Hepatocyte (in vitro differentiated cells): ENCODE results near the gene ARHGAP15.

ENCODE experiments used
- CTCF ChIP-seq: fragments of 200-600 bp; sonication (generic); IDR thresholded peaks from 2 replicates; pipeline ENCODE4 v1.5.1; 2016; ENCODE audit warnings: antibody characterized with exemption, mild to moderate bottlenecking; ENCODE audit not compliant: poor library complexity
- EZH2 ChIP-seq: fragments of 200-600 bp; sonication (generic); IDR thresholded peaks from 2 replicates; pipeline ENCODE4 v1.6.1; 2016; ENCODE audit warnings: antibody characterized with exemption, mild to moderate bottlenecking, borderline replicate concordance

DNA sequence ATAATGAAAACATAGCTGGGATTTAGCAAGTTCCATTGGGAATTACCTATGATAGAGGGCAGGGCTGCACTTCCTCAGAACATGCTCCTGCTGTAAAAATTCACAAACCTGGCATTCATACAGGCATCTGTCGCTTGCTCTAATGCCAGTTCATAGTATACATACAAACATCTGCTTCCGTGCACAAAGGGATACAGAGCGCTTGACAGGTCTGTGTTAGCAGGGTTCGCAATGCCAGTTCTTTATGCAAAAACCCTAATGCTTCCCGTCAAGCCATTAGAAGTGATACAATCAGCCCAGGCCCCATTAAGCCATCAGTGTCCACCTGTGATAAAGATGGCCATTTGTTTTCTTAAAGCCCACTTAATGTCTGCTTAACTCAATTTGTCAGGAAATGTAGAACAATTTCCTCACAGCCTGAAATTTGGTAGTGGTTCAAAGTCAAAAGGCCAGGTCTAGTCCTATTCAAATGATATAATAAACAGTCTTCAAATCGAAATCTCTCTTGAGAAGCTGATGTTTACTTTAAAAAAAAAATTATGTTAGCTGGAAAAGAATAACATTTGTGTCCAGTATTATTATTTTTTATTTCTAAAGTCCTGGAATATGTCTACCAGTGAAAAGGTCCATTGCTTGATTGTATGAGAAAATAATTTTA is 556.3 kb downstream of the ARHGAP15 start:
- TF ChIP-seq EZH2 = no peak
- no peak for TF ChIP-seq CTCF
